HG02840 (cell line): ENCODE data around the gene S100A10.

ENCODE experiments used
- ATAC-seq: cut with Tn5 transposase; IDR thresholded peaks from one replicate; pipeline ENCODE4 v1.9.1; 2021; ENCODE audit warnings: mild to moderate bottlenecking, moderate library complexity, moderate number of reproducible peaks; ENCODE audit not compliant: unreplicated experiment, low FRiP score

Gene S100A10

DNA sequence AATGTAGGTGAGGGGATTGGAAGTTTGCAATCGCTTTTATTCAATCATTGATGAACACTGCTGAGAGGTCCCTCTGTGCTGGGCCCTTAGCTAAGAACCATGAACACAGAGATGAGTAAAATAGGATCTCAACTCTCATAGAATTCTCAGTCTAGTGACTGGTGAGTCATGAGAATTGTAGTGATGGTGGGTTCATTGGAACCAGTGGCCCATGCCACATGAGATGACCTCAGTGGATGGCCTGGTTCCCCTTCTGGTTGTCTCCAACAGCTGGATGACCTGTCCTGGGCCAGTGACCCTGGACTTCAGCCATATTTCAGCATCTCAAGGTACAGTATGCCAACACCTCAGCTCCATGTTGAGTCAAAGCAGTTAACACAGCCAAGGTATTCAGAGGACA, 21.3 kb upstream of the S100A10 start:
- ATAC-seq: no peak

DNA sequence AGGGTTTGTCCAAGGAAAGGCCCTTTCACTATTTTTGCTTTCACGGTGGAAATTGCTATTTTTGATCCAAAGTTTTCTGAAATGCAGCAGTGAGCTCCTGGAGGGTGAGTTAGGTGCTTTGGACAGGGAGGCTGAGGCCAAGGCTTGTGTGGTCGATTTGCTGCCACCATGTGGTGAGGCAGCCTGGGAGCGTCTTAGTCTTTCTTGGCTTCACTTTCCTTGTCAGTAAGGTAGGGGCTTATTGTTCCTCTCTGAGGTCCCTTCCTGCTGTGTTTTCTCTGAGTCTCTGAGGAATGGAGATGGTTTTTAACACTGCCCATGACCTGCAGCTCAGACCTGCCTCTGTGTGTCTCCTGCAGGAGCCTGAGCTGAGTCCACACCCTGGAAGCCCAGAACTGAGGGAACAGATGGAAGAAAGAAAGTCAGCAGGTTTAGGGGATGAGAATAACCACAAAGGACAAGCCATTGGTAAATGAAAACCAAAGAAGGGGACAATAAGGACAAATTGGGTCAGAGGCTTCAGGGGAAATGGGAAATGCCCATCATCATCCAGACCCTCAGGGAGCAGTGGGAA, 20.1 kb upstream of the S100A10 start:
- ATAC-seq: no peak

DNA sequence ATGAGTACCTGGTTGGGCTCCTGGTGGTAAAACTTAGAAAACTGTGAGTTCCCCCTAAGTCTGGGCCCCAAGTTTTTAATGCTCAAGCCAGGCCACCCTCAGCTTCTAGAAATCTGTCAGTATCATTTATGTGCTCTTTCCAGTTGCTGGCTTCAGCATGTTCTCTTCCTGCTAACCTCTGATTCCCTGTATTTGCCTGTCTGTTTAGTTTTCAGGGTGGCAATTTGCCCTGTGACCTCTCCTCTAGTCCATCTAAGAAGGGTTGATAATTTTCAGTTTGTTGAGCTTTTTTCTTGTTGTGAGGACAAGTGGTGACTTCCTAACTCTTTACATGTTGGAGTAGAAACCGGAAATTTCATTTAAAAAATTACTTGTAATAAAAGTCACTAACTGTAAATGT, 16.0 kb upstream of the S100A10 start:
- ATAC-seq: no peak

DNA sequence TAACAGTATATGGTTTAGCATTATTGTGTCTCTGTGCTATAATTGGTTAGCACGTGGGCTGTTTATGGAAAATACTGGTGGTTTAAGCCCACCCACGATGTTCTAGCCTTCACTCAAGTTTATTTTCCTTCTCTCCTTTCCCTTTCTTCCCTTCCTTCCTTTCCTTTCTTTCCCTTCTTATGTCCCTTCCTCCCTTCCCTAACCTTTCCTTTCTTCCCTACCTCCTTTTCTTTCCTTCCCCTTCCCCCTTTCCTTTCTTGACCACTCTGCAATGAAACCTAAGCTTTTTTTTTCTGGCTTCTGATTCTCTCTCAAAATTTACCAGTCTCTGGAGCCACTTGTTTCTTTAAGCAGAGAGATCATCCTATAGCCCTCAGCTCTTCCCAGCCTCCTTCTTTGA, 13.4 kb upstream of the S100A10 start:
- no peak for ATAC-seq

DNA sequence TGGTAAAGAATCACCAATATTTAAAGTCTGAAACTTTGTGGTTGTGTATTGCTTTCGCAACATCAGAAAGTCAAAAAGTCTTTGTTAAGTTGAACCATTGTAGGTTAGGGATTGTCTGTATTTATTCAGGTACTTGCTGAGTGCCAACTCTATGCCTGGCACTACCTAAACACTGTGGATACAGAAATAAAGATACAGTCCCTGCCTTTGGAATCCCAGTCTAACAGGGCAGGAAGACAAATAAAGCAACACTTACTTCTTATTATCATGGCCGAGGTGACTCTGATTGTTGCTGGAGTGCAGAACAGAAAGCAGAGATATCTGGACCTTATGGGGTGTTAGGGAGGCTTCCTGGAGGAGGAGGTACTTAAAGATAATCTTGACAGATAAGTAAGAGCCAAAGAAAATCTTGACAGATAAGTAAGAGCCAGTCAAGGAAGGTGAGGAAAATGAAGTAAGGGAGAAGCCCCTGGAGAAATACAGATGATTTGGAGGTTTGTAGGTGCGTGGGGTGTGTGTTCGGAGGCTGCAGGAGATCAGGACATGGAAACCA, 11.8 kb upstream of the S100A10 start:
- no peak for ATAC-seq

DNA sequence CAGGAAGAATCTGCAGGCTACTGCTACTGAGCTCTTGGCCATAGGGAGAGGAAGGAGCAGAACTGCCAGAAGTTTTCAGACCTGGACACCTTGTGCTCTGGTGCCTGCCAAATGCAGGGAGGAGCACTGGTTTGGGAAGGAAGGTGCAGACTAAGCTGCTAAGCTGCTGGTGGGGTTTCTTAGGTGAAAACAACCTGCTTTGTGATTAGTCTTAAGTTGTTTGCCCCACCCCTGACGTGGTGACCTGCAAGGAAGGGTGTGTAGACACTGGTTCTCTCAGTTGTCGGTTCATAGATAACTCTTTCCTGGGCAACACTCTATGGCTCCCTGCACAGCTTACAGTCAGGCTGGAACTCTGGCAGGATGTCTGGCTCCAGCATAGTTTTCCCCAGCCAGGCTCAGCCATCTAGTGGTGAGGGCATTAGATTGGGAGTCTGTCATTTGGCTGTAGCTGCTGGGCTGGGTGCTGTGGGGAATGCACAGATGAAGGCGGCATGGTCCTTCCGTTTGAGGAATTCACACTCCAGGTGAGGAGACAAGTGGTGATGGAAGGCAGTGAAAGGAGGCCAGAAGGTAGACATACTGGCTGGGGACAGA, 10.3 kb upstream of the S100A10 start:
- no peak for ATAC-seq

DNA sequence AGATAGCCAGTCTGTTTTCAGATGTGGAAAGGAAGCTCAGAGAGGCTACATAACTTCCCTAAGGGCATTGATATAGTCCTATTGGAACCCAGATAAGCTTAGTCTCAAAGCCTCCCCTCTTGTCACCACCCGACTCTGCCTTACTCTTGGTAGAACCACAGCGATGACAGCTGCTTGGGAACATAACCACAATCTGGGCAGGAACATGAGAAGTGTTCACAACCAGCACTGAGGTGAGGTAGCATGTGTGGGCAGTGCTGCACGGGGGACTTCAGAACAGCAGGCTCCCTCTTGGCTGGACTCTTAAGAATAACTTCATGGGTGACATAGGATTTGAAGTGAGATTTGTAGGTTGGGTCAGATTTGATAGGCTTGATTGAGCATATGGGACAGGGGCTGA, 9.3 kb upstream of the S100A10 start:
- ATAC-seq: no peak

DNA sequence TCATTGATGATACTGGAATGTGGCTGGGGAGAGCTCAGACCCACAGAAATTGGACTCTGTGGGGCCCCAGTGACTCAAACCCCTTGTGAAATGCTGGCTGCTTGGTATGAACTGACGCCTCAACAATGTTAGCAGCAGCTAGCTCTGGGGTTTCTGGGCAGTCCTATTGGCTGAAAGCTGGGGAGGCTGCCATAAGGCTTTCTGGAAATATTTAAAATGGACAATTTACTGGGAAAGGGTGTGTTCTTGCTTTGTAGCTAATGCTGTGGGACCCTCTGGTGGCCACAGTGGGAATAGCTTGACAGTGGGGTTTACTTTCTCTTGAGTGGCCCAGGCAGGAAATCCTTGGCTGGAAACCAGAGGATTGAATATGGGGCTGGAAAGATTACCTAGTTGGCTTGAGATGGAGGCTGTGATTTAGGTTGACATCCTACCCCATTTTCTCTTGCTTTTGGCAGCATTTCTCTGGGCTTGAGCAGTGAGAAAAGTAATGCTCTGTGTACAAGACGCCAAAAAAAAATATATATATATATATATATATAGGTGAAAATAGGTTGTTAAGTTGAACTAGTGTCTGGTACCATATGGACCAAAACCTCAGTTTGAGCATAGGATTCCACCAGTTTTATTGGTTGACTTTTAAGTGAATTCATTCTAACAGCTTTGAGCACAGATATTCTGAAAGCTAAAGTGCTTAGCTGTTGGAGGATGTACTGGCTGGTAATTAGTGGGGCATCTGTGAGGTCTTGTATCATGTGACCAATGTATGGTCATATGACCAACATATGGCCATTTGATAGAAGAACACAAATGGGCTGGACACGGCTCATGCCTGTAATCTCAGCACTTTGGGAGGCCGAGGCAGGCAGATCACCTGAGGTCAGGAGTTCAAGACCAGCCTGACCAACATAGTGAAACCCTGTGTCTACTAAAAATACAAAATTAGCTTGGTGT, 8.2 kb upstream of the S100A10 start:
- ATAC-seq: no peak

DNA sequence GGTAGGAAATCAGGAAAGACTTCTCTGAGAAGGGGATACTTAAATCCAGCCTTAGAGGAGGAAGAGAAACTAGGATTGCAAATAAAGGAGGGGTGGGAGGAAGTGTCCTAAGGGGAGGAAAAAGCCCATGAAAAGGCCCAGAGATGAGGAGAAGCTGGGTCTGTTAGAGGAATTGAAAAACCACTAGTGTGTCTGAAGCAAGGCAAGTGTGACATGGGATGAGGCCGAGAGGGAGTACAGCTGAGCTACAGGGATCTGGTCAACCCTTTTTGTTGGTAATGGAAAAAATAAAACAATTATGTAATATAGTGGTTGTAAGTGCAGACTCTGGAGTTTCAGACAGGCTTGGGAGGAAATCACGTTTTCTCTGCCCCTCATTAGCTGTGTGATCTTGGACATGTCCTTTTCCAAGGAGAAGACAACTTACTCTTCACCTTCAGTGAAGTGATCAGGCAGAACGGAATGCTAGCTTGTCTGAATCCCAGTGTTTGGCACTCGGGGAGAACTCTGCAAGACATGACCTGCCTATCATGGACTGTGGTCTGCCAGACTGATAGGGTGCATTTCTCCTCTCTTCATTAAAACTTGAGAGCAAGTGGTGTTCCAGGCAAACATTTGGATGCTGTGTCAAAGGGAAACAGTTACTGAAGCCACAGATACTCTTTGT, 7.4 kb upstream of the S100A10 start:
- no peak for ATAC-seq

DNA sequence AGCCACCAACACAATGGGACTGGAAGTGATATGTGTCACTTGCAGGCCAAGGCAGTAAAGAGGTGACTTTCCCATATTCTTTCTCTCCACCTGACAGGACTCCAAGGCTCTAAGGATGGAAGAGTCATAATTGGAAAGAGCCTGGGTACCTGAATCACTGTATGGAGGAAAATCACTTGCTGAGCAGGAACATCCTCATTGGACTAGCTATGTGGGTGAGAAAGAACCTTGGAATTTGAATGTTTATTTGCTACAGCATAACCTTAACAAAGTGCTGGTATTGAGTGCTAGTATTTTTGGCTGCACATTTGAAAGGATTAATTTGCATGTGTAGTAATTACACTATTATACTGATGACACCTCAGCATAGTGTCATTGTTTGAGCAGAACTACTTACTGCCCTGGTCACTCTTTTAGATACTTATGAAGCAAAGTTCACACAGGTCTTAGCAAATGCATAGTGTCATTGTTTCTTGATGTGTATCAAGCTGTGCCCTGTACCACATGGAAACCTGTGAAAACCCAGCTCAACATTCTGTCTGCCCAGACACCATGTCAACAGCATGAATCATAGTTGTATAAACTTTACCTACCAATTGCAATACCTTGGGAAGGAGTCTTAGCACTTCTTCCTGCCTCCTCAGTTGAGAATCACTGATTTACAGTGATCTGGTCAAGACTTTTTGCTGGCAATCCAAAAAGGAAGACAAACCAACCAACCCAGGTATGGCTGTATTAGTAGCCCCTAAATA, 5.1 kb upstream of the S100A10 start:
- ATAC-seq: no peak

DNA sequence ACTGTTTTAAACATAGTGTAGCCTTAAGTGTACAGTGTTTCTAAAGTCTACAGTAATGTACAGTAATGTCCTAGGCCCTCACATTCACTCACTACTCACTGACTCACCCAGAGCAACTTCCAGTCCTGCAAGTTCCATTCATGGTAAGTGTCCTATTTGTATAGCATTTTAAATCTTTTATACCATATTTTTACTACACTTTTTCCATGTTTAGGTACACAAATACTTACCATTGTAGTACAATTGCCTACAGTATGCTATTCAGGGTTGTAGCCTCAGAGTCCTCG, 3.6 kb upstream of the S100A10 start:
- no peak for ATAC-seq

DNA sequence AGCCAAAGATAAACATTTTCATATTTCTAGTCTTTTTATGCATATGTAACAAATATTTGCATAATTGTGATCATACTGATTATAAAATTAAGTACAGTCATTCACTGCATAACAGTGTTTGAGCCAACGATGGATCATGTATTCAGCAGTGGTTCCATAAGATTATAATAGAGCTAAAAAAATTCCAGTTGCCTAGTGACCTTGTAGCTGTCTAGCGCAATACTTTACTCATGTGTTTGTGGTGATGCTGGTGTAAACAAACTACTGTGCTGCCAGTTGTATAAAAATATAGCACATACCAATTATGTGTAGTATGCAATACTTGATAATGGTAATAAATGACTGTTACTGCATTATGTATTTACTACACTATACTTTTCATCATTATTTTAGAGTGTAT, 2.1 kb upstream of the S100A10 start:
- no peak for ATAC-seq

DNA sequence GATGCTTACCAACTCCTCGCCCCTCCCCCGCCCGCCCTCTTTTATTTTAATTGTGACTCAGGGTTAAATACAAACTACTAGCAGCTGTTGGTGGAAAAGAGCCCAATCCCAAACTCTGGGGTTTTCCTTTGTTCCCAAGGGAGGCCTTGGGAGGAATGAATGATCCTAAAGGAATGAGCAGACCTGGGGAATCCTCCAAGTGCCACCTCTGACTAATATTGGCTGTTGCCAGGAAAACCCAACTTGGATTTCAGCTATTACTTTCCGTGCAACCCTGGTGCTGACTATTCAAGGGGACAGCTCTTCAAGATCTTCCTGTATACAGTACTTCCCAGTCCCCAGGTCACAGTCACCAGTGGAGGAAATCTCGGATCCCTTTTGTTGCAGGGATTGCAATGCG, 1.3 kb upstream of the S100A10 start:
- ATAC-seq: no peak

DNA sequence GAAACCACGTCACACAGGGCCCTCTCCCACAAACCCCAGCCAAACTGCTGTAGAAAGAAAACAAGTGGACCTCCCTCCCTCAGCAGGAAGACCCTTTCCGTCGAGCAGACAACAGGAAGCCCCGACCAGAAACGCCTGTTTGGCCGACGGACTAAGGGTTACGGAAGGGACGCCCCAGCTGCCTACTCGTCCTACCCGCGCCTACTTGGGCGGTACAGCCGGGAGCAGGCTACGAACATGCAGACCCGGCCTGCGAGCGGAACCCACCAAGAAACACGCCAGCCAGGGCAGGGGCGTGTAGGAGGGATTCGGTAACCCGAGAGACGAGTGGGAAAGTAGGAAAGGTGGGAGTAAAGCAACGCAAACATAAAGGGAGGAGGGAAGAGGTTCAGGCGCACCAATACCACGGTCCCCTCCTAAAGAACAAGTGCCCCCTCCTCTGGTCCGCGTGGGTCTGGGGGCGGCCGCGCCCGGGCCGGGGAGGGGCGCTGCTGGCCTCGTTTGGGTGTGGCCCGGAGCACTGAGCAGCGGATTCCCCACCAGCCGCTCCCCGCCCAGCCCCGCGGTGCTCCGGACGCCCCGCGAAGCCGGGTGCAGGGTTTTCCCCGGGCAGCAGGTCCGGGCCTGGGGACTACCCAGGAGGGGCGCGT, 450 bp downstream of the S100A10 start:
- ATAC-seq: no peak

DNA sequence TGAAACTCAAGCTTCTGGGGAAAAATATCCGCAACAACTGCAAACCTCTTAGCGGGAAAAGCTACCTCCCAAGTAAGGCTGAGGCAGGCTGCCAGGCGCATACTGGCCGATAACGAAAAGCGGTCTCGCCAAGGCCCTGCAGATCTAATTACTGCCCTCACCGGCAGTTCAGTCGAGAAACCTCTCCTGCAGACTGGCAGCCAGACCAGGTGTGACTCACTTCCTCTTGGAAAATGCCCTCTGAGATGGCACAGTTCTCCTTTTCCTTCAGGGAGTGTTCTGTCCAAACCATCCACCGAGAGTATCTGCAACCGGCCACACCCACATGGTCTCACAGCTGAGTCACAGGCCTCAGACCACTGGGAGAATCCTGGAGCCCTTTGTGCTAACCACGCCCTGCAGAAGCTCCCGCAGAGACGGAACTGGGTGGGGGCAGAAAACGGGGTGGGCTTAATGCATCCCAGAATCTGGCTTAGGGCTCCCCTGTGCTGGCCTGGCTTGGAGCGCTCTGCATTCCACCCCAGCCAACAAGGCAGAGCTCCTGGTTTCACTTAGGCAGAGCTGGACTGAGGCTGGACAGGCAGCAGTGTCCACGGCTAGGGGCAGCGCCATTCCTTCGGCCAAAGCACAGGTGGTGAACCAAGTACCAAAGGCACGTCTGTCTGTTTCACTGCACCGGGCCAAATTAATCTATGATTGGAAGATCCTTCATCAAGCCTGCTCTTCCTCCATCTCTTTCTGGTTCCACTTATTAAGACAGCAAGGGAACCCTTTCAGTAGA, 1.2 kb downstream of the S100A10 start:
- no peak for ATAC-seq

DNA sequence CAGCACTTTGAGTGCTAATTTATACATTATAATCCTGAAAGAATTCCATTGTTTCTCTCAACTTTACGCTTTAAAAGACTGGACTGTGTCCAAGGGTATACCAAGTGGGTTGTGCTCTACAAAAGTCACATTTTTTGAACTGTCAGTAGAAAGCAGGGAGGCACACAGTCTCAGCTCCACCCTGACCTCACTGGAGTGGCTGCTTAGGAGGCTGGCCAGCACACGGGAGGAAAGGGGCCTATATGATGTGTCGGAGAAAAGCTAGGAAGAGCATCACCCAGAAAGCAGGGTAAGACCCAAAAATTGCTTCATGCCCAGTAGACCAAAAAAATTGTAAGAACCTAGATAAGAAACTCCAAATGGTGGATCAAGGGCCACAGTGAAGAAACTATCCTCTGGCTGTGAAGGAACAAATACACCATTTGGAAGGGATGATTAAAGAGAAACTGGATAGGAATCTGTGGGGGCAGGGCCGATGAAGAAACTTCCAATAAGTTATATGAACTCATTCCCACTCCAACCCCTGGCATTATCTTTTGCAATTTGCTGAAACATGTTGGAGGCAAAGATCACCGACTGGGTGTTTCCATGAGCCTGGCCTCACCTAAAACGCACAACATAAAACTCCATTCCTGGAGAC, 1.9 kb downstream of the S100A10 start:
- no peak for ATAC-seq

DNA sequence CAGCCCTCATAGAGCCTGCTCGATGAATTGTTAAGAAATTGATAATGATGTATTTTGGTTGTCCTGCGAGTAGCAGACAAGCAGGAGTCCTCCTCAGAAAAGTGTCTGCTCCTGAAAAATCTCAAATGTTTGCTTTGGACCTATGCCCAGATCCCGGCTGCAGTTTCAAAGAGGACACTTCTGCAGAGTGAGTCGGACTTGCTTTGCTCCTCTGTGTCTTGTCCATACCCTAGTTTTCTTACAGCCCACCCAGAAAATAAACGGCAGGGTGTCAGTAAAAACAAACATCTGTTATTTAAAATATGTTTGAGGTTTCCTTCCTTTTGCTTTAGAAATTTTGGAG, 2.8 kb downstream of the S100A10 start:
- no peak for ATAC-seq

DNA sequence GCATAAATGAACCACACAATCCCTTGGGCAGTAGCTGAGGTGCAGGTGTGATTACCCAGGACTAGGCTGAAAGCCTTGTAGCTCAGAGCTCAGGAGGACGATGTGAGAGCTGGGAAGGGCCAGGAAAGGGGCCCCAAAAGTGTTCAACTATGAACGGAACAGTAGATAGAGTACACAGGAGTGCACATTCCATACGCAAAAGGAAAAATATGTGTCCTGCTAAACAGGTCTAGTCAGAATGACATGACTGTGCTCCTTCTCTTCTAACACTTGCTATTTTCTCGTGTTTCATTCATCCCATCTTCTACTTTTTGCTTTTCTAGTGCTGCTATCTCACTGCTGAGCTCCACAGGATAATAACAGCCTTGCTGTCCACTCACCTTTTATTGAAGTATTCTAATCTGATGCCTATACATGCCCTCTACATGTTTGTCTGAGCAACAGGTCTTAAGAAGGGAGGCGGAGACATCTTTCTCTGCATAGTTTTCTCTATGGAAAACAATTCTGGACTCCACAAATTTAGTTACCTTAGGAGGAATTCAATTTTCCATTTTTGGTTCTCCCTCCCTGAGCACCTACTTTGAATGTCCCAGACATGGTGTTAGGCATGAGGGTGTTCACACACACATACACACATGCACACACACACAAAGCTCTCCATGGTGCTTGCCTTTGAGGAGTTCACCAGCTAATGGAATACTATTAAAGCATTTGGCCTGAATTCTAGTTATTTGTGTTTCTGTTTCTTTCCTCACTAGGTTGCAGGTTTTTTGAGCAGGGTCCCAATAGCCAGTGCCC, 3.4 kb downstream of the S100A10 start:
- ATAC-seq: no peak
